Neural crest cell (in vitro differentiated cells): ENCODE data around the gene ACY1. TPM values are rescaled to one million over a fixed set of nuclear protein-coding genes. Genes with fewer than 3 reads are reported as not detected.

Experiments
- DNase-seq: peaks from one replicate; pipeline ENCODE4 v3.0.0; 2021; ENCODE audit warnings: low read depth, mixed read lengths, low spot score
- H3K27ac Mint-ChIP-seq: one replicate; pipeline ENCODE4 v1.8.0; 2021; ENCODE audit warnings: mild to moderate bottlenecking, mixed read lengths; ENCODE audit not compliant: unreplicated experiment
- H3K27me3 Mint-ChIP-seq: 2 replicates; pipeline ENCODE4 v1.8.0; 2021; ENCODE audit warnings: low read depth, mild to moderate bottlenecking, mixed read lengths
- H3K36me3 Mint-ChIP-seq: 2 replicates; pipeline ENCODE4 v1.8.0; 2021; ENCODE audit warnings: low read depth, mild to moderate bottlenecking, mixed read lengths
- H3K4me1 Mint-ChIP-seq: 2 replicates; pipeline ENCODE4 v1.8.0; 2021; ENCODE audit warnings: mixed read lengths
- H3K4me3 Mint-ChIP-seq: one replicate; pipeline ENCODE4 v1.8.0; 2021; ENCODE audit warnings: mild to moderate bottlenecking, mixed read lengths
- H3K9me3 Mint-ChIP-seq: 2 replicates; pipeline ENCODE4 v1.8.0; 2021; ENCODE audit warnings: mixed read lengths
- CTCF ChIP-seq: fragments of 200-600 bp; sonication (generic); conservative IDR thresholded peaks from 2 replicates; pipeline ENCODE4 v1.5.0; 2021; ENCODE audit warnings: antibody characterized with exemption, mild to moderate bottlenecking
- total RNA-seq: library from RNA; stranded (reverse); gene quantifications from 2 replicates; pipeline ENCODE4 v1.2.1, GENCODE V29; 2021

ACY1 gene
- total RNA-seq, 1 donor from 2014 or later: 32.5 TPM

GRCh38 chr3:51955175-51955892 is 28.0 kb upstream of the ACY1 start, which contains the start of gene GPR62:
GPR62 (plus strand) TSS chr3:51955381; CDS start chr3:51955653, 272 bp downstream.
- no peak for DNase-seq
- H3K4me1 Mint-ChIP-seq: peaks cover 18% of the 10 kb centered on the region
- H3K9me3 Mint-ChIP-seq: no peaks in the 10 kb centered on the region
- H3K27me3 Mint-ChIP-seq: peaks cover 37% of the 10 kb centered on the region
- TF ChIP-seq CTCF: no peak
- peaks cover 4% of the 10 kb centered on the region for H3K36me3 Mint-ChIP-seq
- H3K4me3 Mint-ChIP-seq: peak within 1 kb of the TSS; percentile 35
- no peak within 1 kb of the TSS for H3K27ac Mint-ChIP-seq

- H3K4me1 Mint-ChIP-seq: peaks cover 18% of the 10 kb centered on the region
- no peaks in the 10 kb centered on the region for H3K9me3 Mint-ChIP-seq
These were observed 27.2 kb upstream of the ACY1 start for GRCh38 chr3:51955893-51956770.

GRCh38 chr3:51957520-51958205 is 25.7 kb upstream of the ACY1 start:
- H3K4me1 Mint-ChIP-seq: peaks cover 28% of the 10 kb centered on the region
- no peak for TF ChIP-seq CTCF
- no peaks in the 10 kb centered on the region for H3K9me3 Mint-ChIP-seq
- peak overlapping the region; percentile 62 for H3K4me3 Mint-ChIP-seq
- DNase-seq: no peak
- H3K36me3 Mint-ChIP-seq: peaks cover 4% of the 10 kb centered on the region
- peaks cover 27% of the 10 kb centered on the region for H3K27me3 Mint-ChIP-seq
- H3K27ac Mint-ChIP-seq: no peak overlapping the region

More at GRCh38 chr3:51955893-51956770, 27.2 kb upstream of the ACY1 start:
- peak; percentile 50 for DNase-seq
- peak; percentile 59 for TF ChIP-seq CTCF
- H3K27ac Mint-ChIP-seq: no peak overlapping the region
- peaks cover 4% of the 10 kb centered on the region for H3K36me3 Mint-ChIP-seq
- peaks cover 34% of the 10 kb centered on the region for H3K27me3 Mint-ChIP-seq
- peak overlapping the region; percentile 41 for H3K4me3 Mint-ChIP-seq

- no peak for DNase-seq
- TF ChIP-seq CTCF: no peak
- Mint-ChIP-seq H3K9me3 (no peaks in the 10 kb centered on the region), H3K4me3 (peak overlapping the region; percentile 62), H3K27me3 (peaks cover 17% of the 10 kb centered on the region), H3K36me3 (peaks cover 4% of the 10 kb centered on the region), H3K27ac (no peak overlapping the region), H3K4me1 (peaks cover 25% of the 10 kb centered on the region)
These were observed 24.5 kb upstream of the ACY1 start for GRCh38 chr3:51958603-51959521.
